ENCODE measurements around the gene DEFB131A.
"Not testable (repeated sequence)": the region's sequence is repeated elsewhere in the genome, so short reads cannot be mapped to it uniquely, and the experiment has no call there.

DNA sequence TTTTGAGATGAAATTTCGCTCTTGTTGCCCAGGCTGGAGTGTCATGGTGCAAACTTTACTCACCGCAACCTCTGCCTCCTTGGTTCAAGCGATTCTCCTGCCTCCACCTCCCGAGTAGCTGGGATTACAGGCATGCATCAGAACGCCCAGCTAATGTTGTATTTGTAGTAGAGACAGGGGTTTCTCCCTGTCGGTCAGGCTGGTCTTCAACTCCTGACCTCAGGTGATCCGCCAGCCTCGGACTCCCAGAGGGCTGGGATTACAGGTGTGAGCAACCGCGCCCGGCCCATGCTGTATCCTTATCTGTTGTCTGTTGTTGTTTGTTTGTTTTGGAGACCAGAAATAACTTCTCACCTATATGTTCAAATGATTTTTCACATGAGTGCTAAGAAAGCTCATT, 42.7 kb downstream of the DEFB131A start:
- TF ChIP-seq, protein P1, sequence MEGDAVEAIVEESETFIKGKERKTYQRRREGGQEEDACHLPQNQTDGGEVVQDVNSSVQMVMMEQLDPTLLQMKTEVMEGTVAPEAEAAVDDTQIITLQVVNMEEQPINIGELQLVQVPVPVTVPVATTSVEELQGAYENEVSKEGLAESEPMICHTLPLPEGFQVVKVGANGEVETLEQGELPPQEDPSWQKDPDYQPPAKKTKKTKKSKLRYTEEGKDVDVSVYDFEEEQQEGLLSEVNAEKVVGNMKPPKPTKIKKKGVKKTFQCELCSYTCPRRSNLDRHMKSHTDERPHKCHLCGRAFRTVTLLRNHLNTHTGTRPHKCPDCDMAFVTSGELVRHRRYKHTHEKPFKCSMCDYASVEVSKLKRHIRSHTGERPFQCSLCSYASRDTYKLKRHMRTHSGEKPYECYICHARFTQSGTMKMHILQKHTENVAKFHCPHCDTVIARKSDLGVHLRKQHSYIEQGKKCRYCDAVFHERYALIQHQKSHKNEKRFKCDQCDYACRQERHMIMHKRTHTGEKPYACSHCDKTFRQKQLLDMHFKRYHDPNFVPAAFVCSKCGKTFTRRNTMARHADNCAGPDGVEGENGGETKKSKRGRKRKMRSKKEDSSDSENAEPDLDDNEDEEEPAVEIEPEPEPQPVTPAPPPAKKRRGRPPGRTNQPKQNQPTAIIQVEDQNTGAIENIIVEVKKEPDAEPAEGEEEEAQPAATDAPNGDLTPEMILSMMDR (IDR thresholded peaks at IDR 0.05), result not testable (repeated sequence)
- TF ChIP-seq POLR2AphosphoS5 (IDR thresholded peaks at IDR 0.05), result not testable (repeated sequence)

Measured in stomach (tissue), 4 donors.